SK-N-MC (cell line): ENCODE data around the gene ANO6.

Experiments used
- EZH2 ChIP-seq: fragments of 200-600 bp; sonication (generic); IDR thresholded peaks from one replicate; pipeline ENCODE4 v1.6.1; 2017; ENCODE audit warnings: antibody characterized with exemption
- FOXP2 ChIP-seq: optimal IDR thresholded peaks from 2 replicates; pipeline ENCODE3; 2011; ENCODE audit warnings: mild to moderate bottlenecking, moderate library complexity; ENCODE audit not compliant: insufficient read depth; ENCODE audit errors: extremely low read length, control extremely low read depth
- POLR2AphosphoS5 ChIP-seq: IDR thresholded peaks from 2 replicates; pipeline ENCODE4 v1.6.1; 2012; ENCODE audit warnings: mild to moderate bottlenecking, low read depth, low read length, borderline replicate concordance

GRCh38 chr12:45281994-45282393 is 66.1 kb downstream of the ANO6 start:
- TF ChIP-seq POLR2AphosphoS5 (no peak), EZH2 (no peak), FOXP2 (no peak)
